ENCODE data around the gene NAA38. TPM values are rescaled to one million over a fixed set of nuclear protein-coding genes. Genes with fewer than 3 reads are reported as not detected.

The NAA38 gene
- total RNA-seq, 1 donor from 2014 or later: 64.7 TPM

GRCh38 chr17:7852262-7852670 is 5.1 kb downstream of the NAA38 start:
- no peak for DNase-seq

DNA sequence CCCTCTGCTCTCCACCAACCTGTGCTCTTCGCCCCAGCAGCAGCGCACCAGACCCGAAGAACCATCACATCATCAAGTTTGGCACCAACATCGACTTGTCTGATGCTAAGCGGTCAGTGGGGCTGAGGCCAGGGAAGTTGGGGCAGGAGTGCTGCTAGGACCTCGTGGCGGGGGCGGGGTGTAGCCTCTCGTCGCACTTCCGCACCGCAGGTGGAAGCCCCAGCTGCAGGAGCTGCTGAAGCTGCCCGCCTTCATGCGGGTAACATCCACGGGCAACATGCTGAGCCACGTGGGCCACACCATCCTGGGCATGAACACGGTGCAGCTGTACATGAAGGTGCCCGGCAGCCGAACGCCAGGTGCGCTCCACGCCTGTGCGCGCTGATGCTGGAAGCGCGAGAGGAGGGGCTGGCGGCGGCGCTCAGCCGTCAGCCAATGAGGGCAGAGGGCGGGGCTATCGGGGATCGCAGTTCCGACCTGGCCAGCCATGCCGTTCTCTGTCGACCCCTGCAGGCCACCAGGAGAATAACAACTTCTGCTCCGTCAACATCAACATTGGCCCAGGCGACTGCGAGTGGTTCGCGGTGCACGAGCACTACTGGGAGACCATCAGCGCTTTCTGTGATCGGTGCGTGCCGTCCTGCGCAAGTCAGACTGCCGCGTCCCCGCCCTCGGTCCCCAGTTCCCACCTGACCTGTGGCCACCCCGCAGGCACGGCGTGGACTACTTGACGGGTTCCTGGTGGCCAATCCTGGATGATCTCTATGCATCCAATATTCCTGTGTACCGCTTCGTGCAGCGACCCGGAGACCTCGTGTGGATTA is 5.7 kb downstream of the NAA38 start:
- peak; percentile 96 for DNase-seq

GRCh38 chr17:7850701-7851437 is 6.5 kb downstream of the NAA38 start:
- DNase-seq: no peak

- no peak for DNase-seq
Observed at GRCh38 chr17:7849751-7850504, 7.4 kb downstream of the NAA38 start.

DNA sequence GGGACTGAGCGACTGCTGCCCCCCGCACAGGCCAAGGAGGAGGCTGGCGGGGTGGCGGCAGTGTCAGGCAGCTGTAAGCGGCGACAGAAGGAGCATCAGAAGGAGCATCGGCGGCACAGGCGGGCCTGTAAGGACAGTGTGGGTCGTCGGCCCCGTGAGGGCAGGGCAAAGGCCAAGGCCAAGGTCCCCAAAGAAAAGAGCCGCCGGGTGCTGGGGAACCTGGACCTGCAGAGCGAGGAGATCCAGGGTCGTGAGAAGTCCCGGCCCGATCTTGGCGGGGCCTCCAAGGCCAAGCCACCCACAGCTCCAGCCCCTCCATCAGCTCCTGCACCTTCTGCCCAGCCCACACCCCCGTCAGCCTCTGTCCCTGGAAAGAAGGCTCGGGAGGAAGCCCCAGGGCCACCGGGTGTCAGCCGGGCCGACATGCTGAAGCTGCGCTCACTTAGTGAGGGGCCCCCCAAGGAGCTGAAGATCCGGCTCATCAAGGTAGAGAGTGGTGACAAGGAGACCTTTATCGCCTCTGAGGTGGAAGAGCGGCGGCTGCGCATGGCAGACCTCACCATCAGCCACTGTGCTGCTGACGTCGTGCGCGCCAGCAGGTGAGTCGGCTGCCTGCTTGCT is 8.1 kb downstream of the NAA38 start:
- DNase-seq: no peak

DNA sequence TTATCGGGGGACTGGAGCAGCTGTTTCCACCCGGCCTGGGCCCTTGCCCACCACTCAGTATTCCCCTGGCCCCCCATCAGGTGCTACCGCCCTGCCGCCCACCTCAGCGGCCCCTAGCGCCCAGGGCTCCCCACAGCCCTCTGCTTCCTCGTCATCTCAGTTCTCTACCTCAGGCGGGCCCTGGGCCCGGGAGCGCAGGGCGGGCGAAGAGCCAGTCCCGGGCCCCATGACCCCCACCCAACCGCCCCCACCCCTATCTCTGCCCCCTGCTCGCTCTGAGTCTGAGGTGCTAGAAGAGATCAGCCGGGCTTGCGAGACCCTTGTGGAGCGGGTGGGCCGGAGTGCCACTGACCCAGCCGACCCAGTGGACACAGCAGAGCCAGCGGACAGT is 8.6 kb downstream of the NAA38 start:
- no peak for DNase-seq

DNA sequence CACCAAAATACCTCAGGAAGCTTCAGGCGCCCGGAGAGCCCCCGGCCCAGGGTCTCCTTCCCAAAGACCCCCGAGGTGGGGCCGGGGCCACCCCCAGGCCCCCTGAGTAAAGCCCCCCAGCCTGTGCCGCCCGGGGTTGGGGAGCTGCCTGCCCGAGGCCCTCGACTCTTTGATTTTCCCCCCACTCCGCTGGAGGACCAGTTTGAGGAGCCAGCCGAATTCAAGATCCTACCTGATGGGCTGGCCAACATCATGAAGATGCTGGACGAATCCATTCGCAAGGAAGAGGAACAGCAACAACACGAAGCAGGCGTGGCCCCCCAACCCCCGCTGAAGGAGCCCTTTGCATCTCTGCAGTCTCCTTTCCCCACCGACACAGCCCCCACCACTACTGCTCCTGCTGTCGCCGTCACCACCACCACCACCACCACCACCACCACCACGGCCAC is 9.2 kb downstream of the NAA38 start:
- no peak for DNase-seq

GRCh38 chr17:7846765-7847661 is 10.3 kb downstream of the NAA38 start:
- DNase-seq: no peak

DNA sequence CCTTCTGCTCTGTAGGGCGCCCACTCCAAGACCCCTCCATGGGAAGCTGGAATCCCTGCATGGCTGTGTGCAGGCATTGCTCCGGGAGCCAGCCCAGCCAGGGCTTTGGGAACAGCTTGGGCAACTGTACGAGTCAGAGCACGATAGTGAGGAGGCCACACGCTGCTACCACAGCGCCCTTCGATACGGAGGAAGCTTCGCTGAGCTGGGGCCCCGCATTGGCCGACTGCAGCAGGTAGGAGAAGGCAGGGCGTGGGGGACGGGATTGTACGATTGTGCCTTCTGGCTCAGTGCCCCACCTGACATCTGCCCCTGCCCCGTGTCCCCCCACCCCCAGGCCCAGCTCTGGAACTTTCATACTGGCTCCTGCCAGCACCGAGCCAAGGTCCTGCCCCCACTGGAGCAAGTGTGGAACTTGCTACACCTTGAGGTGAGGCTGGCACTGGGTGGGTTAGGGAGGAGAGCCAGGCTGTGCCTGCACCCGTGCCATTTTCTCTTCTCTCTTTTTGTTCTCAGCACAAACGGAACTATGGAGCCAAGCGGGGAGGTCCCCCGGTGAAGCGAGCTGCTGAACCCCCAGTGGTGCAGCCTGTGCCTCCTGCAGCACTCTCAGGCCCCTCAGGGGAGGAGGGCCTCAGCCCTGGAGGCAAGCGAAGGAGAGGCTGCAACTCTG is 11.2 kb downstream of the NAA38 start:
- no peak for DNase-seq

- no peak for DNase-seq
Observed at GRCh38 chr17:7845359-7846062, 11.8 kb downstream of the NAA38 start.

DNA sequence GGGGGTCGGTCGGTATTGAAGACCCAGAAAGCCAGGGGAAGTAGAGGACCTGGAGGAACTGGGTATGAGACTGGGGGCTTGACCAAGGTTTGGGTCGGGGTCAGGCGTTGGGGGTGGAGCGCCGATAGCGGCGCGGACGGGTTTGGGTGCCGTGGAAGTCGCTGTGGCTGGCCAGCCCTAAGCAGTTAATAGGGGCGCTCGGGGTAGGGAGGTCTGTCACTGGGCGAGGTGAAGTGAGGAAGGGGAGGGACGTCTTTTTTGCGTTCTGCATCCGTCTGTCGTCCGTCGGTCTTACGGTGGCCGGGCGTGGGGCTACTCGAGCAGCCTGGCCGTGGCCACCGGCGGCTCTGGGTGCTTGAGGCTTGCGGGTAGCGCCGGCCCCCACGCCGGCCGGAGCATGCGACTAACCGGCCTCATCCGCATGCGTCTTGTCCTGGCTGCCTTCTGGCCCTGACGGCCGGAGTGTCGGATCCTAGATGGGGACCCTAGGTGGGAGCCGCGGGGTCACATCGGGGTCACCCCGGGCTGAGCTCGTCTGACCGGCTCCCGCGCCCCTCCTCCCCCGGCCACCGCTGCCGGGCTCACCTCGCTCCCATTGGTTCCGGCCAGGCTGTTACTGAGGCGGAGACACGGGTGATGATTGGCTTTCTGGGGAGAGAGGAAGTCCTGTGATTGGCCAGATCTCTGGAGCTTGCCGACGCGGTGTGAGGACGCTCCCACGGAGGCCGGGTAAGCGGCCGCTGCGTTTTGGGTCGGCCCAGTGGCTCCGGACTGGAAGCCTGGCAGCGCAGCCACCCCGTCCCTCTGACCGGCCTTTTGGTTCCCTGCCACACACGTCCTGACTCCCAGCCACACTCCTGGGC is 12.8 kb downstream of the NAA38 start:
- peak; percentile 97 for DNase-seq

GRCh38 chr17:7843536-7844291 is 13.6 kb downstream of the NAA38 start:
- DNase-seq: peak; percentile 84

- no peak for DNase-seq
Observed at GRCh38 chr17:7843257-7843535, 14.2 kb downstream of the NAA38 start.

- DNase-seq: peak; percentile 72
Observed at GRCh38 chr17:7842380-7843256, 14.7 kb downstream of the NAA38 start.

DNA sequence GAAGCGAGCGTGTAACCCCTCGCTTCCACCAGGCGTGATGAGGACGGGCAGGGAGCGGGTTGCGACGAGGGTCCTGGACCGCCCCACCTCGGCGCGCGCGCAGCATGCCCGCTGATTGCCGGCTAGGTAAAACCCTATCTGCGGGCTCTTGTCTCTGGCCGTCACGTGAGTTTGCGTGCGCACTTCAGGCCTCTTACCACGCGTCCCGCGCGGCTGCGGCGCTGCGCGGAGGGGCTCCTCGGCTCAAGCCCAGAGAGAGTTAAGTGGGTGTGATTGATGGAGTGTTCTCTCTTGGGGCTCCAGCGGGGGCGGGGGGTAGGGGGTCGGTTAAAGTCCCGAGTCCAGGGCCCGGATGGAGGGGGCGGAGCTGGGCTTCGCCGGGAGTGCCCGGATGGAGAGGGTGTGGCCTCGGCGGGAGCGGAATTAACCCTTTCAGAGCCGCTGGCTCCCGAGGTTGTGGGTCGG is 15.4 kb downstream of the NAA38 start:
- DNase-seq: peak; percentile 97

DNA sequence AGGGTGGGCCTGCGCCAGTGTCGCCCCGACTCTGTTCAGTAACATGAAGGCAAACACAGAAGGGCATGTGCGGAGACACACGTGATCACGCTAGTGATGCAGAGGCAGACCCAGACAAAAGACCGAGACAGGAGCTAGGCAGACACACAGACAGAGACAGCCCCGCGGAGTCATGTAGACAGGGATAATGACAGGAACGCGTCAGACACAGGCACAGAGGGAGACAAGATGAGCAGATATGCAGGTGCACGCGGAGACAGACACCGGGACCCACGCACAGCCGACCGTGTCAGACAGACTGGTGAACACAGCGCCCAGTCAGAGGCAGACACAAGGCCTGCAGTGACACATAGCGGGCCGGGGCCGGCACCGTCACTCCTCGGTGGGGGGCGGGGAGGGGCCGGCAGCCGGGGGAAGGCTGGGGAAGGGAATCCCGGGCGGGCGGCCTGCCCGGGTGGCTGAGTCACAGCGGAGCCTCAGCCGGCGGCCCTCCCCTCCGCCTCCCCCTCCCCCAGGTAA is 15.9 kb downstream of the NAA38 start:
- DNase-seq: peak; percentile 90

DNA sequence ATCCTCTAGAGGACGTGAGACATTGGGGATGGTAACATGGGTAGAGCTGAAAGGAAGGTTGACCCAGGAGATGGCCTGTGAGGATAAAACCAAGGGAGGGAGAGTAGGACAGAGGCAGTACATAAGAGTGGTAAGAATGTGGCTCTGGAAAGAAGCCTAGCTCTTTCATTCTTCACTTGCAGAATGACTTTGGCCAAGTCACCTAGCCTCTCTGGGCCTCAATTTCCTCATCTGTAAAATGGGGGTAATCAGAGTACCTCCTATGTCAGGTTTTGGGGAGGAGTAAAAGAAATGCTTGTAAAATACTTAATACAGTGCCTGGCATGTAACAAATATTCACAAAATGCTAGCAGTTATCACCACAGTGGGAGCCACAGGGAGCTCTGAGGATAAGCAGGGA is 16.5 kb downstream of the NAA38 start:
- DNase-seq: no peak

Data from tongue (tissue), 2 donors.